Measurements from ENCODE around the gene MYH15. TPM values are rescaled to one million over a fixed set of nuclear protein-coding genes. Genes with fewer than 3 reads are reported as not detected.

MYH15 gene
- total RNA-seq = under 0.01 TPM in 2 replicates

GRCh38 chr3:108510496-108510895 is at the start of gene MYH15:
Gene MYH15, minus strand, starts transcription at chr3:108510596. Its CDS starts 66 bp downstream, at chr3:108510530.

Other genes starting within 250 kb of the MYH15 start
- not detected in 2 replicates for gene HHLA2, start 214.0 kb downstream of the MYH15 start, total RNA-seq
- gene CIP2A, start 78.8 kb upstream of the MYH15 start, total RNA-seq = 18.4 and 20.5 TPM in 2 replicates
- 8.2 and 8.3 TPM in 2 replicates for gene DZIP3, start 79.1 kb upstream of the MYH15 start, total RNA-seq
- not detected in 2 replicates for gene RETNLB, start 246.8 kb upstream of the MYH15 start, total RNA-seq

Measured in bronchus fibroblast of lung (primary cell).